GM21390 (cell line): Measurements from ENCODE around the gene NFASC.

Source experiments
- ATAC-seq: cut with Tn5 transposase; IDR thresholded peaks from one replicate; pipeline ENCODE4 v1.9.1; 2021; ENCODE audit not compliant: unreplicated experiment

NFASC gene

GRCh38 chr1:205058853-205059252 lies 188.2 kb downstream of the NFASC start:
- no peak for ATAC-seq

GRCh38 chr1:205059660-205060059 lies 189.0 kb downstream of the NFASC start:
- ATAC-seq = no peak

- no peak for ATAC-seq
Measured at GRCh38 chr1:205060746-205061145, 190.1 kb downstream of the NFASC start.

DNA sequence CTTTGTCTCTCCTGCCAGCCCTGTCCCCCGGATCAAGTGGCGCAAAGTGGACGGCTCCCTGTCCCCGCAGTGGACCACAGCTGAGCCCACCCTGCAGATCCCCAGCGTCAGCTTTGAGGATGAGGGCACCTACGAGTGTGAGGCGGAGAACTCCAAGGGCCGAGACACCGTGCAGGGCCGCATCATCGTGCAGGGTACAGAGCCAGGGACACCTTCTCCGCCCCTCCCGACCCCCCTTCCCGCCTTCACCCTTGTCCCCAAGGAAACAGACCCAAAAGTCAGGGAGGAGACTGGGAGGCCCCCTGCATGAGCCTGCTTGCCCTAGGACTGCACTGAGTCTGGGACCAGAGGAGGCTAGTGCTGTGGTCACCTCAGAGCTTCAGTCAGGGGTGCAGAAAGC lies 190.6 kb downstream of the NFASC start:
- no peak for ATAC-seq

GRCh38 chr1:205061665-205062069 lies 191.0 kb downstream of the NFASC start:
- no peak for ATAC-seq

DNA sequence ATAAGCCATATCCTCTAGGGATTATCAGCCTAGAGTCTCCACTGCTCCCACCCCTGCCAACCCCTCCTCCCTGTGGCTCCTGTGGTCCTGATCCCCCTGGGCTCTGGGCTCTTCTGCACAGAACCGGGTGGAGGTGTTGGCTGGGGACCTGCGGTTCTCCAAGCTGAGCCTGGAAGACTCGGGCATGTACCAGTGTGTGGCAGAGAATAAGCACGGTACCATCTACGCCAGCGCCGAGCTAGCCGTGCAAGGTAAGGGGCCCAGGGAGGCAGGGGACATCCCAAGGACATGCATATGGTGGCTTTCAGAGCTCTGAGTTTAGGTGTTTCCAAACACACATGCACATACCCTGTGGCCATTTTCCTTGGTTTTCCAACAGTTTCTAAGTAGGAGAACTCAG lies 191.7 kb downstream of the NFASC start:
- ATAC-seq = no peak

DNA sequence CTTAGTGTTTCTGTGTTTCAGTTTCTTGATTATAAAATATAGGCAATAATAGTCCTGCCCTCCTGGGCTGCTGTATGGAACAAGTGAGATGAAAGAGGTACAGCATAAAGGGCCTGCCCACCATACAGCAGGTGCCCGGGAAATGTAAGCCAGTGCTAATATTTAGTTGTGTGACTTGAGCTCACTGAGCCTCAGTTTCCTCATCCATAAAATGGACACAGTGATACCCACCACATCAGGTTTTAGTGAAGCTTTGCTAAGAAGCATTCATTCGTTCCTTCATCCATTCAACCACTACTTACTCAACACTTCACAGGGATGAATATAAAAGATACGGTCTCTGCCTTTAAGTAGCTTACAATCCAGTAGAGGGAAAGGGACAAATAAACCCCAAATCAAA lies 192.2 kb downstream of the NFASC start:
- no peak for ATAC-seq

GRCh38 chr1:205064301-205064700 lies 193.6 kb downstream of the NFASC start:
- no peak for ATAC-seq

GRCh38 chr1:205064741-205065316 lies 194.2 kb downstream of the NFASC start:
- no peak for ATAC-seq

DNA sequence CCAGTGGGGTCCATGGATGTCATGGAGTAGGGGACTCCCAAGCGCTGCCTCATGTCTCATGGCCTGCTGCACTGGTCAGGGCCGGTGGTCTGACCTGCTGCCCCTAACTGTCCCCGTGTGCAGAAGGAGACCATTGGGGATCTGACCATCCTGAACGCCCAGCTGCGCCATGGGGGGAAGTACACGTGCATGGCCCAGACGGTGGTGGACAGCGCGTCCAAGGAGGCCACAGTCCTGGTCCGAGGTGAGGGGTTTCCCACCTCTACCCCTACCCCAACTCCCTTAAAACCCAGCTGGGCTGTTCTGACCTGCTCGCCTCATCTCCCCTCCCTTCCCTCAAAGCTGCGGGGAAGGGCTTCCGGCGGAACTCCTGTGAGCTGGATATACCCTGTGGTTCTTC lies 195.0 kb downstream of the NFASC start:
- ATAC-seq = no peak

DNA sequence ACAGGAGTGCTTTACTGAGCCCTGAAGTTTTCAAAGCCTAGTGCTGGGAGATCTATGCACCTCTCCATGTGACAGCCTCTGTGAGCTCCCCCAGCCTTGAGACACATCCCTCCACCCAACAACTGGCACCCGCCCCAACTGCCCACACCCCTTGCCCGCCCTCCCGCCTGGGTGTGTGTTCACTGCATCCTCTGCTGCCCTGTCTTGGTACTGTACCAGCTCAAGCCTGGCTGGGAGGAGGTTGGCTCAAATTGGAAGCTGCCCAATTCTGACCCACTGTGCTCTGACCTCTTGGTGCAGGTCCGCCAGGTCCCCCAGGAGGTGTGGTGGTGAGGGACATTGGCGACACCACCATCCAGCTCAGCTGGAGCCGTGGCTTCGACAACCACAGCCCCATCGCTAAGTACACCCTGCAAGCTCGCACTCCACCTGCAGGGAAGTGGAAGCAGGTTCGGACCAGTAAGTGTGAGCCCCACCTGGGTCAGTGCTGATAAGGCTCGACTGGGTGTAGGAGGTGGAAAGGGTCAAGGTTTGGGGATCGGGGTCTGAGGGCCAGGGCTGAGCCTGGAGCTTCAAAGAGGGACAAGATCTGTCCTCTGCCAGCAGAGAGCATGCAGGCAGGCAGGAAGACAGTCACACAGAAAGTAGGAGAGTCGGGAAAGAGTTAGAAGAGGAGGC lies 195.6 kb downstream of the NFASC start:
- ATAC-seq = no peak

DNA sequence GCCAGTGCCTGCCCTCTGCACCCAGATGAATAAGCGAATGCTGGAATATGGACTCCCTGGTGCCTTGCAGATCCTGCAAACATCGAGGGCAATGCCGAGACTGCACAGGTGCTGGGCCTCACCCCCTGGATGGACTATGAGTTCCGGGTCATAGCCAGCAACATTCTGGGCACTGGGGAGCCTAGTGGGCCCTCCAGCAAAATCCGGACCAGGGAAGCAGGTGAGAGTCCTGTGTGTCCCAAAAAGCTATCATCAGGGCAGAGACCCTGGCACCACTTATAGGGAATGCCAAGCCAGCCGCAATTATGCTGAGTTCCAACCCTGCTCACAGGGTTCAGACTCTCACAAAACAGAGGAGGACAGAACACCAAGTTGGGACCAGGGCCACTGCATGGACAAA lies 196.4 kb downstream of the NFASC start:
- ATAC-seq = no peak

DNA sequence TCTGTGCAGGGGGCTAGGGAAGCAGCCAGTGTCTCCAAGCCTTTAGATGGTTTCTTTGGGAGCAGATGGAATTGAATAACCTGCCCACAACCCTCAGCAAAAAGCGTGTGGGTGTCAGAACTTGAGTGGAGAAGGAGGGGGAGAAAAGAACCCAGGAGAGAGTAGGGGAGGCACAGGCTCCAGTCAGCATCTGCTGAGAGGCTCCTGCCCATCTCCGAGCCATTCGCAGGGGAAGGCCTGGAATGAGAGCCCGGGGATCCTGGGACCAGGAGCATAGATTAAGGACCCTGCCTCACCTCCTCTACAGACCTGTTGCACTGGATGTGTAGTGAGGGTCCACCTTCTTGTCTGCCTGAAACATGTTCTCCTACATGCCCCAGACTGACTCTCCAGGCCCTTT lies 197.3 kb downstream of the NFASC start:
- ATAC-seq = no peak

GRCh38 chr1:205068457-205069040 lies 197.9 kb downstream of the NFASC start:
- ATAC-seq = no peak

- ATAC-seq = no peak
Measured at GRCh38 chr1:205069371-205070125, 198.9 kb downstream of the NFASC start.

DNA sequence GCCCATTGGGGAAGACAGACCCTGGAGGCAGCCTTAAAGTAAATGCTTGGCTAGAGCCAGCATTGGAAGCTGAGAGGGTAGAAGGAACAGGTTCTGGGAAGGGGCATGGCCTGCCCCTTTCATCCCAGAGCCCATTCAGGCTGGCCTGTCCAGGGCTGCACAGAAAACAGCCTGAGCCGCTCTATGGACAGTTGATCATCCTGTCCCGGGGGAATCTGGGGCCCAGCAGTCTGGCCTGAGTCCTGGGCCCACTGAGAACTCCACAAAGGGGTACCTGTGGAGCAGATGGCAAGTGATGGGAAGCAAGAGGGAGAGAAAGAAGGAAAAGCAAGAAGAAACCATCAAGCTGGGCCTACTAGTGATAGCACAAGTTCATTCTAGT lies 200.4 kb downstream of the NFASC start:
- ATAC-seq = no peak

DNA sequence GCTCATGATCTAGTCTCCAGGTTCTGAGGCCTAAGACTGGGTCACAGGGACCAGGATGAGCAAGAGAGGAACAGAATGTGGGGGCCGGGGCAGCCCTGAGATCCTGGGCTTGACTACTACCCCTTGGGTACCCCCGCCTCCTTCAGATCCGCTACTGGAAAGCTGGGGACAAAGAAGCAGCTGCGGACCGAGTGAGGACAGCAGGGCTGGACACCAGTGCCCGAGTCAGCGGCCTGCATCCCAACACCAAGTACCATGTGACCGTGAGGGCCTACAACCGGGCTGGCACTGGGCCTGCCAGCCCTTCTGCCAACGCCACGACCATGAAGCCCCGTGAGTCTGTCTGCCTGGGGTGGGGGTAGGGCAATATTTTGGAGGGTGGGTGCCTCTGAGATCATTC lies 201.1 kb downstream of the NFASC start:
- no peak for ATAC-seq

DNA sequence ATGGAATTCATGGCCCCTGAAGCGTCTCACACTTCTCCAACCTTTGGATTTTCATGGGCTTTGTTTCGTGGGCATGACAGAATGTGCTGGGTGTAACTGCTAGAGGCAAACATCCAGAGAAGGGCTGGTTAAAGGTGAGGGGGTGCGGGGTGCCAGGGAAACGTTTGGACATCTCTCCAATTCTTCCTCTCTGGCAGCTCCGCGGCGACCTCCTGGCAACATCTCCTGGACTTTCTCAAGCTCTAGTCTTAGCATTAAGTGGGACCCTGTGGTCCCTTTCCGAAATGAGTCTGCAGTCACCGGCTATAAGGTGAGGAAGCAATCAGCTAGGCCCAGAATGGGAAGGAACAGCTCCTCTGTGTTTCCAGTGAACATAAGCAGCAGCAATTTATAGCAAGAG lies 201.6 kb downstream of the NFASC start:
- no peak for ATAC-seq
